WERI-Rb-1 (cell line): ENCODE results near the gene SUDS3.

Experiments
- DNase-seq: peaks from one replicate; pipeline ENCODE4 v3.0.0-alpha.2; 2020
- H3K27ac ChIP-seq: fragments of 250-450 bp; sonication (Bioruptor Pico); 2 replicates; pipeline ENCODE4 v1.5.1; 2020; ENCODE audit warnings: mild to moderate bottlenecking, moderate library complexity
- H3K27me3 ChIP-seq: fragments of 250-450 bp; sonication (Bioruptor Pico); 2 replicates; pipeline ENCODE4 v1.5.1; 2021; ENCODE audit warnings: mild to moderate bottlenecking, low read depth, moderate library complexity; ENCODE audit not compliant: insufficient read depth, severe bottlenecking
- H3K36me3 ChIP-seq: fragments of 250-450 bp; sonication (Bioruptor Pico); 2 replicates; pipeline ENCODE4 v1.5.1; 2020; ENCODE audit warnings: mild to moderate bottlenecking, moderate library complexity
- H3K4me3 ChIP-seq: 2 replicates; pipeline ENCODE4 v1.5.1; 2011; ENCODE audit warnings: low read depth, mild to moderate bottlenecking, control low read depth, low read length
- H3K9me3 ChIP-seq: fragments of 250-450 bp; sonication (Bioruptor Pico); 2 replicates; pipeline ENCODE4 v1.5.1; 2021; ENCODE audit warnings: mild to moderate bottlenecking, moderate library complexity; ENCODE audit not compliant: severe bottlenecking
- CTCF ChIP-seq: IDR thresholded peaks from 2 replicates; pipeline ENCODE4 v1.5.1; 2011; ENCODE audit warnings: low read depth, mild to moderate bottlenecking, control low read depth, inconsistent platforms, low read length

The SUDS3 gene

GRCh38 chr12:118447181-118447580, 70.8 kb downstream of the SUDS3 start:
- no peak overlapping the region for H3K27ac ChIP-seq
- H3K4me3 ChIP-seq, result no peak overlapping the region
- peaks cover 2% of the 10 kb centered on the region for H3K9me3 ChIP-seq
- no peak for TF ChIP-seq CTCF
- H3K36me3 ChIP-seq, result no peaks in the 10 kb centered on the region
- DNase-seq, result no peak
- no peaks in the 10 kb centered on the region for H3K27me3 ChIP-seq

GRCh38 chr12:118448341-118448740, 72.0 kb downstream of the SUDS3 start:
- Histone ChIP-seq H3K36me3 (no peaks in the 10 kb centered on the region), H3K27ac (no peak overlapping the region), H3K4me3 (no peak overlapping the region), H3K9me3 (peaks cover 2% of the 10 kb centered on the region), H3K27me3 (no peaks in the 10 kb centered on the region)
- no peak for DNase-seq
- no peak for TF ChIP-seq CTCF

GRCh38 chr12:118455327-118455726, 79.0 kb downstream of the SUDS3 start:
- Histone ChIP-seq H3K4me3 (no peak overlapping the region), H3K27ac (no peak overlapping the region), H3K36me3 (no peaks in the 10 kb centered on the region), H3K27me3 (no peaks in the 10 kb centered on the region), H3K9me3 (no peaks in the 10 kb centered on the region)
- no peak for DNase-seq
- TF ChIP-seq CTCF, result no peak

- no peak for TF ChIP-seq CTCF
- no peaks in the 10 kb centered on the region for H3K36me3 ChIP-seq
- no peaks in the 10 kb centered on the region for H3K9me3 ChIP-seq
- no peak for DNase-seq
- no peaks in the 10 kb centered on the region for H3K27me3 ChIP-seq
- no peak overlapping the region for H3K27ac ChIP-seq
- H3K4me3 ChIP-seq, result no peak overlapping the region
Observed at GRCh38 chr12:118456741-118457140, 80.4 kb downstream of the SUDS3 start.

- H3K9me3 ChIP-seq, result no peaks in the 10 kb centered on the region
- no peak for TF ChIP-seq CTCF
- no peaks in the 10 kb centered on the region for H3K27me3 ChIP-seq
- DNase-seq, result no peak
- H3K4me3 ChIP-seq, result no peak overlapping the region
- H3K27ac ChIP-seq, result no peak overlapping the region
- no peaks in the 10 kb centered on the region for H3K36me3 ChIP-seq
Observed at GRCh38 chr12:118459110-118459509, 82.8 kb downstream of the SUDS3 start.

GRCh38 chr12:118463677-118464076, 87.3 kb downstream of the SUDS3 start:
- Histone ChIP-seq H3K27ac (no peak overlapping the region), H3K4me3 (no peak overlapping the region), H3K27me3 (no peaks in the 10 kb centered on the region), H3K36me3 (no peaks in the 10 kb centered on the region), H3K9me3 (no peaks in the 10 kb centered on the region)
- DNase-seq, result no peak
- no peak for TF ChIP-seq CTCF
